IMR-90 (cell line): Measurements from ENCODE around the gene TMED10. TPM values are rescaled to one million over a fixed set of nuclear protein-coding genes. Genes with fewer than 3 reads are reported as not detected.

Source experiments
- ATAC-seq: fragments of 200-7000 bp; cut with Tn5 transposase; 2 replicates; pipeline ENCODE4 v1.9.1; 2020; ENCODE audit warnings: low read depth, mild to moderate bottlenecking, moderate library complexity
- BruUV-seq: library from RNA; stranded (reverse); fragments of 400-500 nt; replicated peaks from 2 replicates; lab custom pipeline; 2021; lab: Mats Ljungman, UMichigan
- CTCF ChIA-PET: fragments of 300-600 bp; formaldehyde crosslinking; extraction: SDS; loops from one replicate; lab custom pipeline; 2021; ENCODE audit warnings: antibody characterized with exemption; lab: Yijun Ruan, JAX
- POLR2A ChIA-PET: fragments of 300-600 bp; sonication (Branson Sonifier 250); formaldehyde crosslinking; loops from one replicate; lab custom pipeline; 2022; ENCODE audit warnings: antibody characterized with exemption; ENCODE audit not compliant: unreplicated experiment; lab: Charles Lee
- DNase-seq: peaks from one replicate; pipeline ENCODE4 v3.0.0; 2013
- H2AFZ ChIP-seq: replicated peaks from 2 replicates; pipeline ENCODE3; 2013; ENCODE audit warnings: low read length, mild to moderate bottlenecking; ENCODE audit not compliant: poor library complexity
- H2AK5ac ChIP-seq: 2 replicates; pipeline ENCODE4 v1.6.1; 2013; ENCODE audit warnings: low read depth, low read length, inconsistent platforms
- H2AK9ac ChIP-seq: replicated peaks from 2 replicates; pipeline ENCODE3; 2013; ENCODE audit warnings: mild to moderate bottlenecking, low read depth, low read length, moderate library complexity; ENCODE audit not compliant: poor library complexity
- H2BK120ac ChIP-seq: 2 replicates; pipeline ENCODE4 v1.6.1; 2013; ENCODE audit warnings: low read depth, low read length, inconsistent platforms
- H2BK15ac ChIP-seq: 3 replicates; pipeline ENCODE4 v1.6.1; 2013; ENCODE audit warnings: low read depth, low read length, inconsistent platforms
- H2BK20ac ChIP-seq: 2 replicates; pipeline ENCODE4 v1.6.1; 2013; ENCODE audit warnings: low read depth, mild to moderate bottlenecking, inconsistent platforms, low read length, moderate library complexity
- H2BK5ac ChIP-seq: 2 replicates; pipeline ENCODE4 v1.6.1; 2013; ENCODE audit warnings: mild to moderate bottlenecking, low read depth, low read length, inconsistent platforms; ENCODE audit not compliant: poor library complexity, severe bottlenecking
- H3K14ac ChIP-seq: replicated peaks from 2 replicates; pipeline ENCODE4 v1.6.1; 2013; ENCODE audit warnings: low read depth, low read length, inconsistent platforms
- H3K18ac ChIP-seq: 2 replicates; pipeline ENCODE4 v1.6.1; 2013; ENCODE audit warnings: low read depth, low read length, control low read depth
- H3K23ac ChIP-seq: 2 replicates; pipeline ENCODE4 v1.6.1; 2013; ENCODE audit warnings: low read depth, low read length, inconsistent platforms
- H3K27ac ChIP-seq: 2 replicates; pipeline ENCODE4 v1.5.1; 2013; ENCODE audit warnings: mild to moderate bottlenecking, control low read depth, low read length; ENCODE audit not compliant: insufficient read depth
- H3K27me3 ChIP-seq: 2 replicates; pipeline ENCODE4 v1.6.1; 2013; ENCODE audit warnings: low read length; ENCODE audit not compliant: control insufficient read depth, insufficient read depth
- H3K36me3 ChIP-seq: 2 replicates; pipeline ENCODE4 v1.6.1; 2013; ENCODE audit warnings: low read length, mixed read lengths; ENCODE audit not compliant: control insufficient read depth, insufficient read depth
- H3K4ac ChIP-seq: 2 replicates; pipeline ENCODE4 v1.6.1; 2013; ENCODE audit warnings: low read depth, low read length, inconsistent platforms
- H3K4me1 ChIP-seq: 2 replicates; pipeline ENCODE4 v1.6.1; 2013; ENCODE audit warnings: low read length, mixed read lengths; ENCODE audit not compliant: control insufficient read depth, insufficient read depth
- H3K4me2 ChIP-seq: 2 replicates; pipeline ENCODE4 v1.6.1; 2013; ENCODE audit warnings: low read depth, mild to moderate bottlenecking, control low read depth, low read length, moderate library complexity
- H3K4me3 ChIP-seq: 2 replicates; pipeline ENCODE4 v1.5.1; 2013; ENCODE audit warnings: low read depth, mild to moderate bottlenecking, control low read depth, low read length, moderate library complexity; ENCODE audit not compliant: insufficient read depth
- H3K56ac ChIP-seq: 2 replicates; pipeline ENCODE4 v1.6.1; 2013; ENCODE audit warnings: low read length, inconsistent platforms; ENCODE audit not compliant: insufficient read depth; ENCODE audit errors: extremely low read depth
- H3K79me1 ChIP-seq, 2 experiments: 2 replicates each; pipeline ENCODE4 v1.6.1; 2013; ENCODE audit warnings: low read length in 2 of 2, inconsistent platforms in 1 of 2, low read depth in 1 of 2
- H3K9ac ChIP-seq: 2 replicates; pipeline ENCODE4 v1.6.1; 2013; ENCODE audit warnings: low read depth, low read length, control low read depth
- H3K9me1 ChIP-seq: 2 replicates; pipeline ENCODE4 v1.6.1; 2013; ENCODE audit warnings: low read length, inconsistent platforms; ENCODE audit not compliant: insufficient read depth
- H3K9me3 ChIP-seq: 2 replicates; pipeline ENCODE4 v1.6.1; 2013; ENCODE audit warnings: low read length; ENCODE audit not compliant: control insufficient read depth, insufficient read depth
- H4K20me1 ChIP-seq: 2 replicates; pipeline ENCODE4 v1.6.1; 2013; ENCODE audit warnings: low read length, inconsistent platforms; ENCODE audit not compliant: insufficient read depth
- H4K5ac ChIP-seq: 2 replicates; pipeline ENCODE4 v1.6.1; 2013; ENCODE audit warnings: mild to moderate bottlenecking, low read depth, low read length, control low read depth
- H4K8ac ChIP-seq, 2 experiments: 2 replicates each; pipeline ENCODE4 v1.6.1; 2013; ENCODE audit warnings: low read depth in 2 of 2, low read length in 2 of 2, control low read depth in 1 of 2, inconsistent platforms in 1 of 2
- H4K91ac ChIP-seq: 2 replicates; pipeline ENCODE4 v1.6.1; 2013; ENCODE audit warnings: low read depth, low read length, inconsistent platforms; ENCODE audit not compliant: insufficient read depth
- BHLHE40 ChIP-seq: fragments of 150-350 bp; IDR thresholded peaks from 2 replicates; pipeline ENCODE4 v1.6.1; 2016; ENCODE audit warnings: mild to moderate bottlenecking, low read depth, low read length
- ELK1 ChIP-seq: fragments of 150-350 bp; IDR thresholded peaks from 2 replicates; pipeline ENCODE4 v1.6.1; 2016; ENCODE audit warnings: low read depth, mild to moderate bottlenecking, low read length, moderate library complexity, borderline replicate concordance
- MAFK ChIP-seq: IDR thresholded peaks from 2 replicates; pipeline ENCODE4 v1.6.1; 2012; ENCODE audit warnings: low read depth, low read length, improper control_type of control experiment
- MXI1 ChIP-seq: IDR thresholded peaks from 2 replicates; pipeline ENCODE4 v1.6.1; 2012; ENCODE audit warnings: low read depth, mild to moderate bottlenecking, low read length, moderate library complexity, borderline replicate concordance
- NFE2L2 ChIP-seq: fragments of 150-350 bp; IDR thresholded peaks from 2 replicates; pipeline ENCODE4 v1.6.1; 2016; ENCODE audit warnings: low read depth, mild to moderate bottlenecking, low read length
- POLR2A ChIP-seq: IDR thresholded peaks from 2 replicates; pipeline ENCODE4 v1.6.1; 2012; ENCODE audit warnings: mild to moderate bottlenecking, low read depth, low read length
- RAD21 ChIP-seq: IDR thresholded peaks from 2 replicates; pipeline ENCODE4 v1.6.1; 2012; ENCODE audit warnings: low read length, improper control_type of control experiment
- RFX5 ChIP-seq: IDR thresholded peaks from 2 replicates; pipeline ENCODE4 v1.8.0; 2012; ENCODE audit warnings: low read depth, mild to moderate bottlenecking, low read length, moderate library complexity
- SMC3 ChIP-seq: fragments of 150-350 bp; IDR thresholded peaks from 2 replicates; pipeline ENCODE4 v1.6.1; 2016; ENCODE audit warnings: low read depth, mild to moderate bottlenecking, antibody characterized with exemption, low read length, moderate library complexity
- USF2 ChIP-seq: fragments of 150-350 bp; IDR thresholded peaks from 2 replicates; pipeline ENCODE4 v1.6.1; 2017; ENCODE audit warnings: mild to moderate bottlenecking, antibody characterized with exemption, low read length, low read depth
- WGBS, 2 experiments: methylation state at CpG; one replicate each; pipeline versions ENCODE4 v1.1.5 to v1.1.7; 2013; ENCODE audit warnings: missing lambda C conversion rate in 2 of 2; ENCODE audit not compliant: insufficient read length in 1 of 2; ENCODE audit errors: extremely low coverage in 2 of 2; 5-methylcytosine and 5-hydroxymethylcytosine counted together
- dilution Hi-C: fragments of 300-500 bp; cut with HindIII; formaldehyde crosslinking; loops from one replicate; pipeline ENCODE4 v1.14.3; 2018; ENCODE audit warnings: low sequenced_read_pairs; ENCODE audit not compliant: unreplicated experiment
- in situ Hi-C: fragments of 300-500 bp; cut with MboI; formaldehyde crosslinking; loops from 3 replicates; pipeline ENCODE4 v1.14.3; 2019; ENCODE audit warnings: low sequenced_read_pairs, inconsistent platforms, mixed read lengths
- intact Hi-C: fragments of 100-400 bp; cut with micrococcal nuclease; formaldehyde crosslinking; loops from 2 replicates; pipeline ENCODE4 v1.10.0; 2022
- polyA plus RNA-seq, 3 experiments: library from polyadenylated mRNA; depleted of rRNA; stranded (reverse); fragments of >200 nt; gene quantifications; 2 replicates each; pipeline ENCODE4 v1.2.3, GENCODE V29; 2012; ENCODE audit warnings: low replicate concordance in 1 of 3
- total RNA-seq: library from RNA; depleted of rRNA; stranded (reverse); fragments of >200 nt; gene quantifications from 2 replicates; pipeline ENCODE4 v1.2.3, GENCODE V29; 2012
- TF ChIP-seq, protein P1 (sequence below): conservative IDR thresholded peaks from 2 replicates; pipeline ENCODE4 v1.5.1; 2012; ENCODE audit warnings: mild to moderate bottlenecking, low read depth, low read length, improper control_type of control experiment

Gene TMED10
- total and polyA plus RNA-seq, 2 of the 4 experiments (the other 2 are of a cell fraction), result 254 to 441 TPM

DNA sequence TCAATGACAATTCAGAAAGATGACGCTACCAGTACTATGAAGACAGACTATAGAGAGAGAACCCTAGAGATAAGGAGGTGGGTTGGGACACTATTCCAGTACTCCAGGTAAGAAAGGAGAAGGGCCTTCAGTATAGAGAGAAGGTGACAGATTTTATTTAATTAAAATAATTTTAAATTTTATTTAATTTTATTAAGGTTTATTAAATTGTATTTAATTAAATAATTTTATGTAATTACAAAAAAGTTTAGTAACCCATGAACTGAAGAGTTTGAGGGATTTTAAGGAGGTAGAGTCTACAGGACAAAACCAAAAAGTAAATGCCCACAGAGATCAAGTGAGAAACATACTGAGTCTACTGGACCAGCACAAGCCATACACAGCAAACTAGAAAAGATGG is 20.3 kb downstream of the TMED10 start:
- Histone ChIP-seq H2AFZ (no peak overlapping the region), H4K8ac (no peak overlapping the region), H2BK15ac (no peak overlapping the region), H3K4me2 (no peak overlapping the region), H4K5ac (no peak overlapping the region), H3K18ac (no peak overlapping the region), H3K4ac (no peak overlapping the region), H2AK5ac (no peak overlapping the region), H3K4me1 (no peaks in the 10 kb centered on the region; the same call in 1 of the 2 replicates), H2BK20ac (no peak overlapping the region), H3K27ac (no peak overlapping the region), H4K91ac (no peak overlapping the region), H4K20me1 (peaks cover 48% of the 10 kb centered on the region), H2BK120ac (no peak overlapping the region), H3K27me3 (no peaks in the 10 kb centered on the region), H3K14ac (no peak overlapping the region), H3K4me3 (no peak overlapping the region), H3K9me3 (no peaks in the 10 kb centered on the region), H3K79me1 (peaks cover 17 to 74% of the 10 kb centered on the region in 2 experiments), H2BK5ac (no peak overlapping the region), H2AK9ac (no peak overlapping the region), H3K56ac (no peak overlapping the region), H3K9ac (no peak overlapping the region), H3K23ac (no peak overlapping the region), H3K36me3 (no peaks in the 10 kb centered on the region; the same call in 1 of the 2 replicates), H3K9me1 (peaks cover 7% of the 10 kb centered on the region)
- ChIA-PET POLR2A (no interaction called here), CTCF (no interaction called here)
- in situ Hi-C loops (no loop called here), intact Hi-C loops (no loop called here), dilution Hi-C loops (no loop called here)
- DNase-seq (no peak), ATAC-seq (no peak)
- no CpG with 5 or more reads among the region's 1 CpG for WGBS, 2 experiments
- BruUV-seq, result no TSS peak
- TF ChIP-seq BHLHE40, result no peak
- no peak for TF ChIP-seq MXI1
- TF ChIP-seq SMC3, result no peak
- no peak for TF ChIP-seq NFE2L2
- TF ChIP-seq RAD21, result no peak
- TF ChIP-seq, protein P1, sequence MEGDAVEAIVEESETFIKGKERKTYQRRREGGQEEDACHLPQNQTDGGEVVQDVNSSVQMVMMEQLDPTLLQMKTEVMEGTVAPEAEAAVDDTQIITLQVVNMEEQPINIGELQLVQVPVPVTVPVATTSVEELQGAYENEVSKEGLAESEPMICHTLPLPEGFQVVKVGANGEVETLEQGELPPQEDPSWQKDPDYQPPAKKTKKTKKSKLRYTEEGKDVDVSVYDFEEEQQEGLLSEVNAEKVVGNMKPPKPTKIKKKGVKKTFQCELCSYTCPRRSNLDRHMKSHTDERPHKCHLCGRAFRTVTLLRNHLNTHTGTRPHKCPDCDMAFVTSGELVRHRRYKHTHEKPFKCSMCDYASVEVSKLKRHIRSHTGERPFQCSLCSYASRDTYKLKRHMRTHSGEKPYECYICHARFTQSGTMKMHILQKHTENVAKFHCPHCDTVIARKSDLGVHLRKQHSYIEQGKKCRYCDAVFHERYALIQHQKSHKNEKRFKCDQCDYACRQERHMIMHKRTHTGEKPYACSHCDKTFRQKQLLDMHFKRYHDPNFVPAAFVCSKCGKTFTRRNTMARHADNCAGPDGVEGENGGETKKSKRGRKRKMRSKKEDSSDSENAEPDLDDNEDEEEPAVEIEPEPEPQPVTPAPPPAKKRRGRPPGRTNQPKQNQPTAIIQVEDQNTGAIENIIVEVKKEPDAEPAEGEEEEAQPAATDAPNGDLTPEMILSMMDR, result no peak
- no peak for TF ChIP-seq POLR2A
- no peak for TF ChIP-seq RFX5
- TF ChIP-seq MAFK, result no peak
- TF ChIP-seq USF2, result no peak
- TF ChIP-seq ELK1, result no peak
